Lower leg skin (tissue), 4 donors: Measurements from ENCODE around the gene PSRC1. TPM values are rescaled to one million over a fixed set of nuclear protein-coding genes. Genes with fewer than 3 reads are reported as not detected.

Experiments used
- DNase-seq, 2 donors: peaks; one replicate each; pipeline ENCODE4 v3.0.0-alpha.2; 2019; ENCODE audit warnings: low spot score in 2 of 2
- H3K4me3 ChIP-seq: fragments of 200-600 bp; sonication (generic); 2 replicates; pipeline ENCODE4 v1.5.1; 2017; ENCODE audit warnings: mild to moderate bottlenecking, low read depth; ENCODE audit not compliant: poor library complexity, severe bottlenecking
- POLR2A ChIP-seq, 2 donors: fragments of 450-650 bp; IDR thresholded peaks; one replicate each; pipeline ENCODE4 v1.6.1; 2016 to 2017; ENCODE audit warnings: antibody characterized with exemption in 2 of 2, mild to moderate bottlenecking in 1 of 2, moderate library complexity in 1 of 2
- WGBS, 2 donors: methylation state at CpG; one replicate each; pipeline ENCODE4 v1.1.5; 2018; 5-methylcytosine and 5-hydroxymethylcytosine counted together
- intact Hi-C: fragments of 100-400 bp; cut with DNase I; formaldehyde crosslinking; loops from one replicate; pipeline ENCODE4 v1.15.0; 2023; ENCODE audit warnings: low total_unique reads
- total RNA-seq, 4 donors: library from RNA; depleted of rRNA; stranded (reverse); fragments of >200 nt; gene quantifications; one replicate each; pipeline ENCODE4 v1.1.0, GENCODE V29; 2016
- TF ChIP-seq, protein P1 (sequence below), 3 donors: fragments of 450-650 bp; IDR thresholded peaks; one replicate each; pipeline ENCODE4 v1.5.1; 2016; ENCODE audit warnings: antibody characterized with exemption in 3 of 3, mild to moderate bottlenecking in 3 of 3, moderate library complexity in 2 of 3

The PSRC1 gene
- total RNA-seq, 4 donors from 2014 or later, result 2.8 to 6.9 (median 5.3) TPM

DNA sequence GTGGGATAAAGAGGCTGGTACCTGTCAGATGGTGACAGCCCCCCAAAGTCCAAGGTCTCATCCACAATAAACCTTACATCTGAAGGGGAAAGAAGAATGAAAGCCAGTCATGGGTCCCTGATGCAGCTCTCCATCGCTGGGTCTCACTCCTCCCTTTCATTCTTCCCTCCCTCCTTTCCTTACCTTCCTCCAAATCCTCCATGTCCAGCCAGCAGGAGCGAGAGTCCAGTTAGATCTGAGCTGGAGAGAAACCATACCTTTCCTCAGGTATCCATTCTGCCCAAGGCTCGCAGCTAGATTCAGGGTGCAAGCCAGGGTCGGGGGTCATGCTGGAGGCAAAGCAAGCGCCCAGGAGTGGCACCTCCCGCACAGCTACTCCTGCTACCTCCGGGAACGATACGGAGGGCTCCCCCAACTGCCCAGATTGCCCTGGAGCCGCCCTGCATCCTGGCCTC, 421 bp downstream of the PSRC1 start:
- intact Hi-C loops, result no loop called here
- no peak for DNase-seq
- H3K4me3 ChIP-seq, result peak overlapping the region; percentile 42
- TF ChIP-seq, protein P1, sequence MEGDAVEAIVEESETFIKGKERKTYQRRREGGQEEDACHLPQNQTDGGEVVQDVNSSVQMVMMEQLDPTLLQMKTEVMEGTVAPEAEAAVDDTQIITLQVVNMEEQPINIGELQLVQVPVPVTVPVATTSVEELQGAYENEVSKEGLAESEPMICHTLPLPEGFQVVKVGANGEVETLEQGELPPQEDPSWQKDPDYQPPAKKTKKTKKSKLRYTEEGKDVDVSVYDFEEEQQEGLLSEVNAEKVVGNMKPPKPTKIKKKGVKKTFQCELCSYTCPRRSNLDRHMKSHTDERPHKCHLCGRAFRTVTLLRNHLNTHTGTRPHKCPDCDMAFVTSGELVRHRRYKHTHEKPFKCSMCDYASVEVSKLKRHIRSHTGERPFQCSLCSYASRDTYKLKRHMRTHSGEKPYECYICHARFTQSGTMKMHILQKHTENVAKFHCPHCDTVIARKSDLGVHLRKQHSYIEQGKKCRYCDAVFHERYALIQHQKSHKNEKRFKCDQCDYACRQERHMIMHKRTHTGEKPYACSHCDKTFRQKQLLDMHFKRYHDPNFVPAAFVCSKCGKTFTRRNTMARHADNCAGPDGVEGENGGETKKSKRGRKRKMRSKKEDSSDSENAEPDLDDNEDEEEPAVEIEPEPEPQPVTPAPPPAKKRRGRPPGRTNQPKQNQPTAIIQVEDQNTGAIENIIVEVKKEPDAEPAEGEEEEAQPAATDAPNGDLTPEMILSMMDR (IDR thresholded peaks at IDR 0.05), result no peak
- TF ChIP-seq POLR2A (IDR thresholded peaks at IDR 0.05), result no peak
- WGBS, 2 donors, result 5 to 9% methylated on average over 10 of the region's 10 CpGs

GRCh38 chr1:109281680-109282496, 1.1 kb downstream of the PSRC1 start:
- WGBS, 2 donors, result 65 to 67% methylated on average over 25 to 28 of the region's 28 CpGs
- no peak for TF ChIP-seq POLR2A (IDR thresholded peaks at IDR 0.05)
- TF ChIP-seq, protein P1 (IDR thresholded peaks at IDR 0.05), result no peak
- H3K4me3 ChIP-seq, result no peak overlapping the region
- DNase-seq, result no peak
- intact Hi-C loops, result no loop called here

DNA sequence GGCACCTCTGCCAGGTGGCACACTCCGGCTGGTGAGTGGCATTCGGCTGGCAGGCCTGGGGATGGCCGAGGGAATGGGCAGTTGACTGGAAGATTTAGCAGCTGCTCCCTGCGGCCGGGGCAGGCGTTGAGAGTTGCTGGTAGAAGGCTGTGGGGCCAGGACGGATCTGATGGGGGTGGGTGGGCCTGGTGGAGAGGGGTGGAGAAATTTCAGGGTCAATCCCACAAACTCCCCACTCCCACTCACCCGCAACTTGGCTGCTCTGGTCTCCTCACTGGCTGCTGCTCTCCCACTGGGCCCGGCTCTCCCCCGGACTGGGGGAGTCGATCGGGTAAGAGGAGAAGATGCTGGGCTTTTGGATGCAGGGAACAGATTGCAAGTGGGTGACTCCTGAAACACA, 2.1 kb downstream of the PSRC1 start:
- TF ChIP-seq, protein P1 (IDR thresholded peaks at IDR 0.05), result no peak
- no peak for TF ChIP-seq POLR2A (IDR thresholded peaks at IDR 0.05)
- no peak for DNase-seq
- WGBS, 2 donors, result 95 to 97% methylated on average over 12 of the region's 12 CpGs
- H3K4me3 ChIP-seq, result no peak overlapping the region
- intact Hi-C loops, result no loop called here

- 85 to 89% methylated on average over 5 of the region's 5 CpGs for WGBS, 2 donors
- no peak overlapping the region for H3K4me3 ChIP-seq
- no peak for DNase-seq
- TF ChIP-seq, protein P1 (IDR thresholded peaks at IDR 0.05), result no peak
- TF ChIP-seq POLR2A (IDR thresholded peaks at IDR 0.05), result no peak
- intact Hi-C loops, result loop anchor here (5.0 kb wide), 1 partner anchor 123 kb away; no protein-coding TSS in a partner anchor
These were observed 3.2 kb downstream of the PSRC1 start for GRCh38 chr1:109279615-109280278.

- peak in 1 of 2 donors; percentile 72 for DNase-seq
- TF ChIP-seq POLR2A (IDR thresholded peaks at IDR 0.05), result no peak
- TF ChIP-seq, protein P1 (IDR thresholded peaks at IDR 0.05), result peak in 1 of 3 donors; percentile 76
- WGBS, 2 donors, result 69 to 72% methylated on average over 7 of the region's 7 CpGs
- intact Hi-C loops, result loop anchor here (5.0 kb wide), 1 partner anchor 125 kb away; no protein-coding TSS in a partner anchor
- no peak overlapping the region for H3K4me3 ChIP-seq
These were observed 5.3 kb downstream of the PSRC1 start for GRCh38 chr1:109277434-109278204.
